ENCODE results near the gene GPBP1. TPM values are rescaled to one million over a fixed set of nuclear protein-coding genes. Genes with fewer than 3 reads are reported as not detected.

Gene GPBP1
- total RNA-seq, 1 experiment from 2014 or later = 112 TPM

DNA sequence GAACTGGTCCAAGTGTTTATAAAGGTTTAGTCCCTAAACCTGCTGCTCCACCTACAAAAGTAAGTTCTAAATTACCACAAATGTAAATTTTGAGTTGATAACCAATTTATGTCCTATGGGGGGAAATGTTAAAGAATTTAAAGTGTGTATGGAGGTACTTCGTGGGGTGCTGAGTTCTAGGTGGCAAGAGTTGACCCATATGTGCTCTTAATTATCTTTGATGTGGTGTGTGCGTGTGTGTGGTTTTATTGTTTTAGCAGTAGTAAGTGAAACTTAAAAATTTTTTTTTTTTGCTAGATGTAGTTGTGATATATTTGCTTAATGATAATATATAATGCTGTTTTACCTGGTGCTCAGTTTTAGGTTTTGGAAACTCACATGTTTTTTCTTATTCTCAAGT lies 72.6 kb downstream of the GPBP1 start:
- H4K20me1 ChIP-seq (ENCODE audit: control insufficient read depth, insufficient read depth, insufficient read length) = no peaks in the 10 kb centered on the region
- H3K27me3 Mint-ChIP-seq (ENCODE audit: low read depth) = no peaks in the 10 kb centered on the region
- H4K8ac ChIP-seq (replicated peaks; ENCODE audit: insufficient read length, low read depth, low read length) = no peak overlapping the region
- peaks cover 9% of the 10 kb centered on the region in 2 experiments; a peak in 3 of 4 replicates for H3K4me1 Mint-ChIP-seq
- H3K4ac ChIP-seq (ENCODE audit: low read depth, low read length) = no peak overlapping the region
- H3K4me2 ChIP-seq (ENCODE audit: insufficient read depth, insufficient read length, low read length) = no peak overlapping the region
- no peak overlapping the region for H2AK5ac ChIP-seq (ENCODE audit: insufficient read length, low read length)
- peak overlapping the region in 1 of 3 experiments; percentile 31; a peak in 1 of 7 replicates for H3K27ac Mint-ChIP-seq
- H3K56ac ChIP-seq (ENCODE audit: insufficient read length, low read depth, low read length) = no peak overlapping the region
- 100% methylated on average over 1 of the region's 2 CpGs for WGBS (ENCODE audit: extremely low coverage, insufficient read length, low lambda C conversion rate)
- no peaks in the 10 kb centered on the region; a peak in 1 of 5 replicates for H3K9me3 Mint-ChIP-seq
- no peak overlapping the region for H2BK20ac ChIP-seq (ENCODE audit: low read depth, low read length, poor library complexity, severe bottlenecking)
- H2AFZ ChIP-seq (ENCODE audit: low read length) = no peak overlapping the region
- no peak overlapping the region for H2BK5ac ChIP-seq (ENCODE audit: insufficient read length, low read length)
- H3T11ph ChIP-seq (ENCODE audit: low read length) = no peak overlapping the region
- H3K79me1 ChIP-seq (ENCODE audit: insufficient read depth, low read depth, low read length, poor library complexity, severe bottlenecking) = no peaks in the 10 kb centered on the region
- no peak overlapping the region for H2BK120ac ChIP-seq (ENCODE audit: low read depth, low read length, poor library complexity, severe bottlenecking)
- no peak overlapping the region for H3K18ac ChIP-seq (ENCODE audit: insufficient read length, low read depth, low read length)
- TF ChIP-seq, protein P1, sequence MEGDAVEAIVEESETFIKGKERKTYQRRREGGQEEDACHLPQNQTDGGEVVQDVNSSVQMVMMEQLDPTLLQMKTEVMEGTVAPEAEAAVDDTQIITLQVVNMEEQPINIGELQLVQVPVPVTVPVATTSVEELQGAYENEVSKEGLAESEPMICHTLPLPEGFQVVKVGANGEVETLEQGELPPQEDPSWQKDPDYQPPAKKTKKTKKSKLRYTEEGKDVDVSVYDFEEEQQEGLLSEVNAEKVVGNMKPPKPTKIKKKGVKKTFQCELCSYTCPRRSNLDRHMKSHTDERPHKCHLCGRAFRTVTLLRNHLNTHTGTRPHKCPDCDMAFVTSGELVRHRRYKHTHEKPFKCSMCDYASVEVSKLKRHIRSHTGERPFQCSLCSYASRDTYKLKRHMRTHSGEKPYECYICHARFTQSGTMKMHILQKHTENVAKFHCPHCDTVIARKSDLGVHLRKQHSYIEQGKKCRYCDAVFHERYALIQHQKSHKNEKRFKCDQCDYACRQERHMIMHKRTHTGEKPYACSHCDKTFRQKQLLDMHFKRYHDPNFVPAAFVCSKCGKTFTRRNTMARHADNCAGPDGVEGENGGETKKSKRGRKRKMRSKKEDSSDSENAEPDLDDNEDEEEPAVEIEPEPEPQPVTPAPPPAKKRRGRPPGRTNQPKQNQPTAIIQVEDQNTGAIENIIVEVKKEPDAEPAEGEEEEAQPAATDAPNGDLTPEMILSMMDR (conservative IDR thresholded peaks at IDR 0.05) = no peak
- no peak overlapping the region for H2BK12ac ChIP-seq (ENCODE audit: insufficient read length, low read depth, low read length)
- H2BK15ac ChIP-seq (ENCODE audit: low read depth, low read length) = no peak overlapping the region
- H3K23me2 ChIP-seq (ENCODE audit: insufficient read length, low read depth, low read length, poor library complexity, severe bottlenecking) = no peaks in the 10 kb centered on the region
- H3K23ac ChIP-seq (ENCODE audit: insufficient read length, low read depth, low read length) = no peak overlapping the region
- no peaks in the 10 kb centered on the region for H3K4me1 ChIP-seq (ENCODE audit: insufficient read depth, low read length)
- no peak for DNase-seq
- no peak overlapping the region for H4K91ac ChIP-seq (ENCODE audit: insufficient read length, low read depth, low read length)
- no peak overlapping the region for H3K9ac ChIP-seq (ENCODE audit: extremely low read depth, insufficient read length, low read length)
- H3K14ac ChIP-seq (ENCODE audit: insufficient read depth, low read length) = no peak overlapping the region
- H3K79me2 ChIP-seq (ENCODE audit: insufficient read depth, low read length) = no peaks in the 10 kb centered on the region; the same call in 1 of the 2 replicates
- H4K5ac ChIP-seq (ENCODE audit: insufficient read length, low read depth, low read length) = no peak overlapping the region
- no peak overlapping the region for H3K27ac ChIP-seq (ENCODE audit: insufficient read length, low read depth, low read length)
- no peak overlapping the region for H3K4me3 Mint-ChIP-seq
- no peaks in the 10 kb centered on the region for H3K27me3 ChIP-seq (ENCODE audit: insufficient read depth, low read length)
- no peaks in the 10 kb centered on the region for H3K9me3 ChIP-seq (ENCODE audit: control insufficient read depth, low read depth, low read length)
- peaks cover 41 to 65% (median 61%) of the 10 kb centered on the region in 3 experiments for H3K36me3 Mint-ChIP-seq (ENCODE audit: insufficient read depth in 1 of 3, low read depth in 3 of 3)
